22Rv1 (cell line): Measurements from ENCODE around the gene CRYBG1.
"Not testable (repeated sequence)": the region's sequence is repeated elsewhere in the genome, so short reads cannot be mapped to it uniquely, and the experiment has no call there.

Experiments used
- ZFX ChIP-seq: fragments of 450-650 bp; IDR thresholded peaks from 2 replicates; pipeline ENCODE4 v1.6.1; 2017; ENCODE audit warnings: antibody characterized with exemption, borderline replicate concordance
- TF ChIP-seq, protein P1 (sequence below): fragments of 450-650 bp; IDR thresholded peaks from 2 replicates; pipeline ENCODE4 v1.5.1; 2017; ENCODE audit warnings: mild to moderate bottlenecking

DNA sequence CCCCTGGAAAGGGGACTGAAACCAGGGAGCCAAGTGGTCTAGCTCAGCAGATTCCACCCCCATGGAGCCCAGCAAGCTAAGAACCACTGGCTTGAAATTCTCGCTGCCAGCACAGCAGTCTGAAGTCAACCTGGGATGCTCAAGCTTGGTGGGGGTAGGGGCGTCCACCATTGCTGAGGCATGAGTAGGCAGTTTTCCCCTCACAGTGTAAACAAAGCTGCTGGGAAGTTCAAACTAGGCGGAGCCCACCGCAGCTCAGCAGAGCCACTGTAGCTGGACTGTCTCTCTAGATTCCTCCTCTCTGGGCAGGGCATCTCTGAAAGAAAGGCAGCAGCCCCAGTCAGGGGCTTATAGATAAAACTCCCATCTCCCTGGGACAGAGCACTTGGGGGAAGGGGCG is 44.5 kb downstream of the CRYBG1 start:
- TF ChIP-seq, protein P1, sequence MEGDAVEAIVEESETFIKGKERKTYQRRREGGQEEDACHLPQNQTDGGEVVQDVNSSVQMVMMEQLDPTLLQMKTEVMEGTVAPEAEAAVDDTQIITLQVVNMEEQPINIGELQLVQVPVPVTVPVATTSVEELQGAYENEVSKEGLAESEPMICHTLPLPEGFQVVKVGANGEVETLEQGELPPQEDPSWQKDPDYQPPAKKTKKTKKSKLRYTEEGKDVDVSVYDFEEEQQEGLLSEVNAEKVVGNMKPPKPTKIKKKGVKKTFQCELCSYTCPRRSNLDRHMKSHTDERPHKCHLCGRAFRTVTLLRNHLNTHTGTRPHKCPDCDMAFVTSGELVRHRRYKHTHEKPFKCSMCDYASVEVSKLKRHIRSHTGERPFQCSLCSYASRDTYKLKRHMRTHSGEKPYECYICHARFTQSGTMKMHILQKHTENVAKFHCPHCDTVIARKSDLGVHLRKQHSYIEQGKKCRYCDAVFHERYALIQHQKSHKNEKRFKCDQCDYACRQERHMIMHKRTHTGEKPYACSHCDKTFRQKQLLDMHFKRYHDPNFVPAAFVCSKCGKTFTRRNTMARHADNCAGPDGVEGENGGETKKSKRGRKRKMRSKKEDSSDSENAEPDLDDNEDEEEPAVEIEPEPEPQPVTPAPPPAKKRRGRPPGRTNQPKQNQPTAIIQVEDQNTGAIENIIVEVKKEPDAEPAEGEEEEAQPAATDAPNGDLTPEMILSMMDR = not testable (repeated sequence)
- not testable (repeated sequence) for TF ChIP-seq ZFX
